HepG2 (cell line): Measurements from ENCODE around the gene BOLA3. TPM values are rescaled to one million over a fixed set of nuclear protein-coding genes. Genes with fewer than 3 reads are reported as not detected.

ENCODE experiments used
- EEA1 ChIP-seq: sonication (generic); formaldehyde crosslinking; IDR thresholded peaks from 2 replicates; pipeline ENCODE4 v1.5.1; 2020; ENCODE audit warnings: mild to moderate bottlenecking, missing genetic modification reagents, borderline replicate concordance
- HES4 ChIP-seq: sonication (generic); formaldehyde crosslinking; IDR thresholded peaks from 2 replicates; pipeline ENCODE4 v1.9.0; 2021; ENCODE audit warnings: mild to moderate bottlenecking, missing genetic modification reagents, borderline replicate concordance
- KLF12 ChIP-seq: sonication (generic); formaldehyde crosslinking; IDR thresholded peaks from 2 replicates; pipeline ENCODE4 v1.4.0; 2020; ENCODE audit warnings: missing genetic modification reagents, borderline replicate concordance
- ZBTB2 ChIP-seq: sonication (generic); formaldehyde crosslinking; IDR thresholded peaks from 2 replicates; pipeline ENCODE4 v1.8.0; 2022; ENCODE audit warnings: low read depth, missing genetic modification reagents
- ZNF446 ChIP-seq: sonication (generic); formaldehyde crosslinking; IDR thresholded peaks from 2 replicates; pipeline ENCODE4 v1.5.0; 2020; ENCODE audit warnings: mild to moderate bottlenecking, missing genetic modification reagents
- ZNF570 ChIP-seq: sonication (generic); formaldehyde crosslinking; IDR thresholded peaks from 2 replicates; pipeline ENCODE4 v1.4.0; 2020; ENCODE audit warnings: mild to moderate bottlenecking, missing genetic modification reagents, borderline replicate concordance
- ZNF644 ChIP-seq: IDR thresholded peaks from 2 replicates; pipeline ENCODE4 v1.6.1; 2016; ENCODE audit warnings: low read depth
- ZNF883 ChIP-seq: sonication (generic); formaldehyde crosslinking; IDR thresholded peaks from 2 replicates; pipeline ENCODE4 v1.5.1; 2020; ENCODE audit warnings: mild to moderate bottlenecking, missing genetic modification reagents; ENCODE audit errors: not compliant biosample characterization
- polyA plus RNA-seq, 8 experiments: library from polyadenylated mRNA; depleted of rRNA in 3 of 8; stranded (reverse) in 7 of 8; unstranded in 1 of 8; fragments of >200 nt; fragmentation: Illumina TruSeq in 4 of 8; extraction: Trizol in 4 of 8; gene quantifications; 2 replicates each; pipeline versions ENCODE4 v1.2.1 to v1.2.3, GENCODE V29; 2011 to 2016; ENCODE audit warnings: low read depth in 4 of 8, missing spikeins in 1 of 8, mixed read lengths in 1 of 8; ENCODE audit not compliant: insufficient read depth in 1 of 8
- total RNA-seq, 5 experiments: library from RNA; depleted of rRNA; stranded (reverse); fragments of >200 nt; fragmentation: Illumina TruSeq; extraction: Trizol; gene quantifications; 2 replicates each; pipeline ENCODE4 v1.2.3, GENCODE V29; 2016; ENCODE audit warnings: low read depth in 1 of 5
- TF ChIP-seq, protein P1 (sequence below): sonication (generic); formaldehyde crosslinking; IDR thresholded peaks from 2 replicates; pipeline ENCODE4 v1.4.0; 2020; ENCODE audit warnings: missing genetic modification reagents, borderline replicate concordance
- TF ChIP-seq, protein P2 (sequence below): sonication (generic); formaldehyde crosslinking; IDR thresholded peaks from 2 replicates; pipeline ENCODE4 v1.4.0; 2020; ENCODE audit warnings: missing genetic modification reagents
- TF ChIP-seq, protein P3 (sequence below): sonication (generic); formaldehyde crosslinking; IDR thresholded peaks from 2 replicates; pipeline ENCODE4 v1.4.0; 2020; ENCODE audit warnings: mild to moderate bottlenecking, missing genetic modification reagents

The BOLA3 gene
- total and polyA plus RNA-seq, 2 of the 13 experiments (the other 11 are each of a cell fraction or from before 2014, with no cell fraction given) = 89.7 to 170 TPM

- TF ChIP-seq, protein P1, sequence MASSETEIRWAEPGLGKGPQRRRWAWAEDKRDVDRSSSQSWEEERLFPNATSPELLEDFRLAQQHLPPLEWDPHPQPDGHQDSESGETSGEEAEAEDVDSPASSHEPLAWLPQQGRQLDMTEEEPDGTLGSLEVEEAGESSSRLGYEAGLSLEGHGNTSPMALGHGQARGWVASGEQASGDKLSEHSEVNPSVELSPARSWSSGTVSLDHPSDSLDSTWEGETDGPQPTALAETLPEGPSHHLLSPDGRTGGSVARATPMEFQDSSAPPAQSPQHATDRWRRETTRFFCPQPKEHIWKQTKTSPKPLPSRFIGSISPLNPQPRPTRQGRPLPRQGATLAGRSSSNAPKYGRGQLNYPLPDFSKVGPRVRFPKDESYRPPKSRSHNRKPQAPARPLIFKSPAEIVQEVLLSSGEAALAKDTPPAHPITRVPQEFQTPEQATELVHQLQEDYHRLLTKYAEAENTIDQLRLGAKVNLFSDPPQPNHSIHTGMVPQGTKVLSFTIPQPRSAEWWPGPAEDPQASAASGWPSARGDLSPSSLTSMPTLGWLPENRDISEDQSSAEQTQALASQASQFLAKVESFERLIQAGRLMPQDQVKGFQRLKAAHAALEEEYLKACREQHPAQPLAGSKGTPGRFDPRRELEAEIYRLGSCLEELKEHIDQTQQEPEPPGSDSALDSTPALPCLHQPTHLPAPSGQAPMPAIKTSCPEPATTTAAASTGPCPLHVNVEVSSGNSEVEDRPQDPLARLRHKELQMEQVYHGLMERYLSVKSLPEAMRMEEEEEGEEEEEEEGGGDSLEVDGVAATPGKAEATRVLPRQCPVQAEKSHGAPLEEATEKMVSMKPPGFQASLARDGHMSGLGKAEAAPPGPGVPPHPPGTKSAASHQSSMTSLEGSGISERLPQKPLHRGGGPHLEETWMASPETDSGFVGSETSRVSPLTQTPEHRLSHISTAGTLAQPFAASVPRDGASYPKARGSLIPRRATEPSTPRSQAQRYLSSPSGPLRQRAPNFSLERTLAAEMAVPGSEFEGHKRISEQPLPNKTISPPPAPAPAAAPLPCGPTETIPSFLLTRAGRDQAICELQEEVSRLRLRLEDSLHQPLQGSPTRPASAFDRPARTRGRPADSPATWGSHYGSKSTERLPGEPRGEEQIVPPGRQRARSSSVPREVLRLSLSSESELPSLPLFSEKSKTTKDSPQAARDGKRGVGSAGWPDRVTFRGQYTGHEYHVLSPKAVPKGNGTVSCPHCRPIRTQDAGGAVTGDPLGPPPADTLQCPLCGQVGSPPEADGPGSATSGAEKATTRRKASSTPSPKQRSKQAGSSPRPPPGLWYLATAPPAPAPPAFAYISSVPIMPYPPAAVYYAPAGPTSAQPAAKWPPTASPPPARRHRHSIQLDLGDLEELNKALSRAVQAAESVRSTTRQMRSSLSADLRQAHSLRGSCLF (CRISPR knock-in tag) = no peak
- TF ChIP-seq ZNF644 (no peak), ZNF883 (CRISPR knock-in tag) (peak; percentile 76), KLF12 (CRISPR knock-in tag) (peak; percentile 97), ZNF570 (CRISPR knock-in tag) (0 out of 2 replicates have a peak, but pooled peaks have one; percentile 46), ZNF446 (CRISPR knock-in tag) (peak; percentile 50; the same call in 1 of the 2 replicates), ZBTB2 (CRISPR knock-in tag) (peak; percentile 75; the same call in 1 of the 2 replicates), EEA1 (CRISPR knock-in tag) (peak; percentile 83; the same call in 1 of the 2 replicates), HES4 (CRISPR knock-in tag) (peak; percentile 91)
- TF ChIP-seq, protein P2, sequence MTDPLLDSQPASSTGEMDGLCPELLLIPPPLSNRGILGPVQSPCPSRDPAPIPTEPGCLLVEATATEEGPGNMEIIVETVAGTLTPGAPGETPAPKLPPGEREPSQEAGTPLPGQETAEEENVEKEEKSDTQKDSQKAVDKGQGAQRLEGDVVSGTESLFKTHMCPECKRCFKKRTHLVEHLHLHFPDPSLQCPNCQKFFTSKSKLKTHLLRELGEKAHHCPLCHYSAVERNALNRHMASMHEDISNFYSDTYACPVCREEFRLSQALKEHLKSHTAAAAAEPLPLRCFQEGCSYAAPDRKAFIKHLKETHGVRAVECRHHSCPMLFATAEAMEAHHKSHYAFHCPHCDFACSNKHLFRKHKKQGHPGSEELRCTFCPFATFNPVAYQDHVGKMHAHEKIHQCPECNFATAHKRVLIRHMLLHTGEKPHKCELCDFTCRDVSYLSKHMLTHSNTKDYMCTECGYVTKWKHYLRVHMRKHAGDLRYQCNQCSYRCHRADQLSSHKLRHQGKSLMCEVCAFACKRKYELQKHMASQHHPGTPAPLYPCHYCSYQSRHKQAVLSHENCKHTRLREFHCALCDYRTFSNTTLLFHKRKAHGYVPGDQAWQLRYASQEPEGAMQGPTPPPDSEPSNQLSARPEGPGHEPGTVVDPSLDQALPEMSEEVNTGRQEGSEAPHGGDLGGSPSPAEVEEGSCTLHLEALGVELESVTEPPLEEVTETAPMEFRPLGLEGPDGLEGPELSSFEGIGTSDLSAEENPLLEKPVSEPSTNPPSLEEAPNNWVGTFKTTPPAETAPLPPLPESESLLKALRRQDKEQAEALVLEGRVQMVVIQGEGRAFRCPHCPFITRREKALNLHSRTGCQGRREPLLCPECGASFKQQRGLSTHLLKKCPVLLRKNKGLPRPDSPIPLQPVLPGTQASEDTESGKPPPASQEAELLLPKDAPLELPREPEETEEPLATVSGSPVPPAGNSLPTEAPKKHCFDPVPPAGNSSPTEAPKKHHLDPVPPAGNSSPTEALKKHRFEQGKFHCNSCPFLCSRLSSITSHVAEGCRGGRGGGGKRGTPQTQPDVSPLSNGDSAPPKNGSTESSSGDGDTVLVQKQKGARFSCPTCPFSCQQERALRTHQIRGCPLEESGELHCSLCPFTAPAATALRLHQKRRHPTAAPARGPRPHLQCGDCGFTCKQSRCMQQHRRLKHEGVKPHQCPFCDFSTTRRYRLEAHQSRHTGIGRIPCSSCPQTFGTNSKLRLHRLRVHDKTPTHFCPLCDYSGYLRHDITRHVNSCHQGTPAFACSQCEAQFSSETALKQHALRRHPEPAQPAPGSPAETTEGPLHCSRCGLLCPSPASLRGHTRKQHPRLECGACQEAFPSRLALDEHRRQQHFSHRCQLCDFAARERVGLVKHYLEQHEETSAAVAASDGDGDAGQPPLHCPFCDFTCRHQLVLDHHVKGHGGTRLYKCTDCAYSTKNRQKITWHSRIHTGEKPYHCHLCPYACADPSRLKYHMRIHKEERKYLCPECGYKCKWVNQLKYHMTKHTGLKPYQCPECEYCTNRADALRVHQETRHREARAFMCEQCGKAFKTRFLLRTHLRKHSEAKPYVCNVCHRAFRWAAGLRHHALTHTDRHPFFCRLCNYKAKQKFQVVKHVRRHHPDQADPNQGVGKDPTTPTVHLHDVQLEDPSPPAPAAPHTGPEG (CRISPR knock-in tag) = peak; percentile 94
- TF ChIP-seq, protein P3, sequence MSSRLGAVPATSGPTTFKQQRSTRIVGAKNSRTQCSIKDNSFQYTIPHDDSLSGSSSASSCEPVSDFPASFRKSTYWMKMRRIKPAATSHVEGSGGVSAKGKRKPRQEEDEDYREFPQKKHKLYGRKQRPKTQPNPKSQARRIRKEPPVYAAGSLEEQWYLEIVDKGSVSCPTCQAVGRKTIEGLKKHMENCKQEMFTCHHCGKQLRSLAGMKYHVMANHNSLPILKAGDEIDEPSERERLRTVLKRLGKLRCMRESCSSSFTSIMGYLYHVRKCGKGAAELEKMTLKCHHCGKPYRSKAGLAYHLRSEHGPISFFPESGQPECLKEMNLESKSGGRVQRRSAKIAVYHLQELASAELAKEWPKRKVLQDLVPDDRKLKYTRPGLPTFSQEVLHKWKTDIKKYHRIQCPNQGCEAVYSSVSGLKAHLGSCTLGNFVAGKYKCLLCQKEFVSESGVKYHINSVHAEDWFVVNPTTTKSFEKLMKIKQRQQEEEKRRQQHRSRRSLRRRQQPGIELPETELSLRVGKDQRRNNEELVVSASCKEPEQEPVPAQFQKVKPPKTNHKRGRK (CRISPR knock-in tag) = no peak; the same call in 1 of the 2 replicates
Measured at GRCh38 chr2:74147727-74148456, at the start of gene BOLA3 (continued).
